Gastroesophageal sphincter (tissue), 4 donors: ENCODE data around the gene PUS7L. TPM values are rescaled to one million over a fixed set of nuclear protein-coding genes. Genes with fewer than 3 reads are reported as not detected.
A peak's percentile ranks its signal among the peaks of the same experiment; 100 is the strongest.

Source experiments
- ATAC-seq: fragments of 150-250 bp; one replicate; pipeline ENCODE4 v1.9.1; 2016; ENCODE audit warnings: mild to moderate bottlenecking, moderate library complexity
- H3K27ac ChIP-seq, 4 donors: fragments of 200-600 bp; sonication (generic) in 3 of 4; 1 replicate in 3 of 4; 2 replicates in 1 of 4; pipeline ENCODE4 v1.5.1; 2016 to 2019
- H3K27me3 ChIP-seq: fragments of 200-600 bp; sonication (generic); one replicate; pipeline ENCODE4 v1.5.1; 2019
- H3K36me3 ChIP-seq, 2 donors: fragments of 200-600 bp; sonication (generic); one replicate each; pipeline ENCODE4 v1.5.1; 2019; ENCODE audit warnings: control low read depth in 1 of 2
- H3K4me1 ChIP-seq, 3 donors: fragments of 200-600 bp; sonication (generic); 1 replicate in 2 of 3; 2 replicates in 1 of 3; pipeline ENCODE4 v1.5.1; 2016 to 2019; ENCODE audit warnings: control low read depth in 2 of 3
- H3K4me3 ChIP-seq, 2 donors: fragments of 200-600 bp; sonication (generic); one replicate each; pipeline ENCODE4 v1.5.1; 2019; ENCODE audit warnings: mild to moderate bottlenecking in 1 of 2, moderate library complexity in 1 of 2
- H3K9me3 ChIP-seq, 3 donors: fragments of 200-600 bp; sonication (generic); one replicate each; pipeline ENCODE4 v1.5.1; 2017 to 2019; ENCODE audit warnings: control low read depth in 2 of 3
- CTCF ChIP-seq, 4 experiments: fragments of 200-600 bp in 2 of 4; fragments of 450-650 bp in 2 of 4; sonication (generic) in 1 of 4; IDR thresholded peaks; one replicate each; pipeline ENCODE4 v1.5.1; 2017 to 2019; ENCODE audit warnings: antibody characterized with exemption in 4 of 4, mild to moderate bottlenecking in 2 of 4, moderate library complexity in 2 of 4
- EP300 ChIP-seq: sonication (generic); formaldehyde crosslinking; IDR thresholded peaks from one replicate; pipeline ENCODE4 v1.6.1; 2017; ENCODE audit warnings: antibody characterized with exemption, mild to moderate bottlenecking
- POLR2A ChIP-seq, 2 donors: fragments of 450-650 bp; IDR thresholded peaks; one replicate each; pipeline ENCODE4 v1.6.1; 2017; ENCODE audit warnings: antibody characterized with exemption in 2 of 2, mild to moderate bottlenecking in 2 of 2, moderate library complexity in 1 of 2
- POLR2AphosphoS5 ChIP-seq: sonication (generic); formaldehyde crosslinking; IDR thresholded peaks from one replicate; pipeline ENCODE4 v1.6.1; 2017; ENCODE audit warnings: antibody characterized with exemption
- WGBS, 2 donors: methylation state at CpG; one replicate each; pipeline ENCODE4 v1.1.5; 2018; ENCODE audit warnings: low coverage in 1 of 2; 5-methylcytosine and 5-hydroxymethylcytosine counted together
- total RNA-seq, 4 donors: library from RNA; depleted of rRNA; stranded (reverse); fragments of >200 nt; gene quantifications; one replicate each; pipeline ENCODE4 v1.1.0, GENCODE V29; 2016

The PUS7L gene
- total RNA-seq, 4 donors from 2014 or later, result 5.4 to 11.7 (median 9.7) TPM

- no peak for TF ChIP-seq POLR2A (IDR thresholded peaks at IDR 0.05)
- TF ChIP-seq EP300, result no peak
- TF ChIP-seq CTCF (IDR thresholded peaks at IDR 0.05), result no peak
- no peak for TF ChIP-seq POLR2AphosphoS5
- Histone ChIP-seq H3K4me1 (no peaks in the 10 kb centered on the region), H3K4me3 (no peak overlapping the region), H3K27me3 (no peaks in the 10 kb centered on the region), H3K36me3 (peaks cover 0 to 64% of the 10 kb centered on the region in 2 donors), H3K27ac (no peak overlapping the region), H3K9me3 (no peaks in the 10 kb centered on the region)
- no peak for ATAC-seq
Measured at GRCh38 chr12:43786899-43787693, 28.5 kb upstream of the PUS7L start.

GRCh38 chr12:43776498-43776897, 17.9 kb upstream of the PUS7L start:
- H3K9me3 ChIP-seq, result no peaks in the 10 kb centered on the region
- TF ChIP-seq POLR2AphosphoS5, result no peak
- no peak for TF ChIP-seq EP300
- TF ChIP-seq CTCF (IDR thresholded peaks at IDR 0.05), result peak in 1 of 4 experiments; percentile 34
- no peak for TF ChIP-seq POLR2A (IDR thresholded peaks at IDR 0.05)
- no peaks in the 10 kb centered on the region for H3K4me1 ChIP-seq
- H3K27me3 ChIP-seq, result no peaks in the 10 kb centered on the region
- H3K27ac ChIP-seq, result no peak overlapping the region
- ATAC-seq, result no peak
- H3K36me3 ChIP-seq, result peaks cover under 1 to 87% of the 10 kb centered on the region in 2 donors
- no peak overlapping the region for H3K4me3 ChIP-seq
- WGBS, 2 donors, result 48 to 55% methylated on average over 3 of the region's 3 CpGs

GRCh38 chr12:43766291-43766690, 7.7 kb upstream of the PUS7L start:
- Histone ChIP-seq H3K27ac (no peak overlapping the region), H3K9me3 (no peaks in the 10 kb centered on the region), H3K27me3 (no peaks in the 10 kb centered on the region), H3K4me1 (peaks cover 0 to 5% (median 0%) of the 10 kb centered on the region in 3 donors), H3K36me3 (peaks cover 3 to 29% of the 10 kb centered on the region in 2 donors), H3K4me3 (no peak overlapping the region)
- no peak for ATAC-seq
- TF ChIP-seq CTCF (IDR thresholded peaks at IDR 0.05) (no peak), EP300 (no peak)

GRCh38 chr12:43764528-43764927, 5.9 kb upstream of the PUS7L start:
- H3K27ac ChIP-seq, result no peak overlapping the region
- peaks cover 0 to 14% of the 10 kb centered on the region in 2 donors for H3K36me3 ChIP-seq
- ATAC-seq, result no peak
- peaks cover 6 to 22% (median 13%) of the 10 kb centered on the region in 3 donors for H3K4me1 ChIP-seq
- TF ChIP-seq POLR2AphosphoS5, result no peak
- TF ChIP-seq EP300, result no peak
- TF ChIP-seq POLR2A (IDR thresholded peaks at IDR 0.05), result no peak
- TF ChIP-seq CTCF (IDR thresholded peaks at IDR 0.05), result no peak
- H3K9me3 ChIP-seq, result no peaks in the 10 kb centered on the region
- no peaks in the 10 kb centered on the region for H3K27me3 ChIP-seq
- H3K4me3 ChIP-seq, result no peak overlapping the region

GRCh38 chr12:43763769-43764168, 5.2 kb upstream of the PUS7L start:
- H3K9me3 ChIP-seq, result no peaks in the 10 kb centered on the region
- peaks cover 0 to 6% of the 10 kb centered on the region in 2 donors for H3K36me3 ChIP-seq
- no peaks in the 10 kb centered on the region for H3K27me3 ChIP-seq
- peaks cover 6 to 24% (median 14%) of the 10 kb centered on the region in 3 donors for H3K4me1 ChIP-seq
- no peak overlapping the region for H3K4me3 ChIP-seq
- no peak overlapping the region for H3K27ac ChIP-seq
- no peak for ATAC-seq
- no peak for TF ChIP-seq CTCF (IDR thresholded peaks at IDR 0.05)
- no peak for TF ChIP-seq EP300
- no peak for TF ChIP-seq POLR2A (IDR thresholded peaks at IDR 0.05)
- TF ChIP-seq POLR2AphosphoS5, result no peak
